ENCODE data around the gene ZNF195. TPM values are rescaled to one million over a fixed set of nuclear protein-coding genes. Genes with fewer than 3 reads are reported as not detected.

The ZNF195 gene
- total RNA-seq, 2 donors from 2014 or later = 7.8 to 9.6 TPM

DNA sequence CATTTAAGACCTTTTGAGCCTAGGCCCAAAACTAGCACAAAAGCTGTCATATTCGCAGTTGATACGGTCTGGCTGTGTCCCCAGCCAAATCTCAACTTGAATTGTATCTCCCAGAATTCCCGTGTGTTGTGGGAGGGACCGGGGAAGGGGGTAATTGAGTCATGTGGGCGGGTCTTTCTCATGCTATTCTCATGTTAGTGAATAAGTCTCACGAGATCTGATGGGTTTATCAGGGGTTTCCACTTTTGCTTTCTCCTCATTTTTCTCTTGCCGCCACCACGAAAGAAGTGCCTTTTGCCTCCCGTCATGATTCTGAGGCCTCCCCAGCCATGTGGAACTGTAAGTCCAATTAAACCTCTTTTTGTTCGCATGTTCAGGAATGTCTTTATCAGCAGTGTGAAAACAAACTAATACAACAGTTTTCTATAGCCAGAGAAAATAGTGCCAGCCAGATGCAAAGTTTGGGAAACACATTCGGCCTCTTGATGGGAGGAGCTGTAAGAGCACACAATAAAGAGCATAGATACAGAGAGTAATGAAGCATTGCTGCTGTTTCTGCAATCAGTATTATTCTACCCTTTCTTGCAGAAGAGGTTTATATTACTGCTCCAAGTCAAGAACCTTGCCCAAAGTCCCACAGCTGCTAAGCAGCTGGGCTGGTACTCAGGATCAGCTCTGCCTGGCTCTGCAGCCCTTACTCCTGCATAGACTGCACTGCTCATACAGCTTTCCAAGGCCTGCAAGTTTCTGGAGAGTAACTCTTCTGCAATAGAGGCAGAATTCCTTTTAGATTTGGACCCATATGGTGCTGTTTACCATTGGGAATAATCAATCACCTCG is 2.0 kb upstream of the ZNF195 start:
- TF ChIP-seq, protein P1, sequence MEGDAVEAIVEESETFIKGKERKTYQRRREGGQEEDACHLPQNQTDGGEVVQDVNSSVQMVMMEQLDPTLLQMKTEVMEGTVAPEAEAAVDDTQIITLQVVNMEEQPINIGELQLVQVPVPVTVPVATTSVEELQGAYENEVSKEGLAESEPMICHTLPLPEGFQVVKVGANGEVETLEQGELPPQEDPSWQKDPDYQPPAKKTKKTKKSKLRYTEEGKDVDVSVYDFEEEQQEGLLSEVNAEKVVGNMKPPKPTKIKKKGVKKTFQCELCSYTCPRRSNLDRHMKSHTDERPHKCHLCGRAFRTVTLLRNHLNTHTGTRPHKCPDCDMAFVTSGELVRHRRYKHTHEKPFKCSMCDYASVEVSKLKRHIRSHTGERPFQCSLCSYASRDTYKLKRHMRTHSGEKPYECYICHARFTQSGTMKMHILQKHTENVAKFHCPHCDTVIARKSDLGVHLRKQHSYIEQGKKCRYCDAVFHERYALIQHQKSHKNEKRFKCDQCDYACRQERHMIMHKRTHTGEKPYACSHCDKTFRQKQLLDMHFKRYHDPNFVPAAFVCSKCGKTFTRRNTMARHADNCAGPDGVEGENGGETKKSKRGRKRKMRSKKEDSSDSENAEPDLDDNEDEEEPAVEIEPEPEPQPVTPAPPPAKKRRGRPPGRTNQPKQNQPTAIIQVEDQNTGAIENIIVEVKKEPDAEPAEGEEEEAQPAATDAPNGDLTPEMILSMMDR (IDR thresholded peaks at IDR 0.05) = no peak
- Histone ChIP-seq H3K27ac (no peak overlapping the region), H3K4me1 (peaks cover 0 to 25% of the 10 kb centered on the region in 2 donors), H3K36me3 (no peaks in the 10 kb centered on the region), H3K9me3 (no peaks in the 10 kb centered on the region), H3K4me3 (no peak overlapping the region), H3K27me3 (no peaks in the 10 kb centered on the region)
- no peak for DNase-seq (ENCODE audit: low spot score)

DNA sequence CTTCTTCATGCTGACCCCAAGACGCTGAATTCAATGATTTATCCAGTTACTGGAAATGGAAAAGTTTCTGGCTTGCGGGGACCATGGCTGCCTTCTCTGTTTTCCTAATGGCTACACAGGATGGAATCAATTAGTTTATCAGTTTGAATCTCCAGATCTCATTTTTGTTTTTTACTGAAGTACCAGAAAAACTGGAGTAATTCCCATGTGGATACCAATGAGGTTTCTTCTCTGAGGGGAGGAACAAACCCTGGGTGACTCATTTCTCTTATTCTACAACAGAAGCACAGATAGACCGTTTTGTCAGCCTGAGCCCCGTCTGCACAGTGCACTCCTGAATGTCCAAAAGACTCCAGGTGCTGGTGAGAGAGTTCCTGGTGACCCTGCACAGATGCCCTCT is 3.4 kb downstream of the ZNF195 start:
- H3K27me3 ChIP-seq = no peaks in the 10 kb centered on the region
- peaks cover 11% of the 10 kb centered on the region for H3K36me3 ChIP-seq
- H3K27ac ChIP-seq = no peak overlapping the region
- peaks cover 0 to 25% of the 10 kb centered on the region in 2 donors for H3K4me1 ChIP-seq
- H3K4me3 ChIP-seq = no peak overlapping the region
- TF ChIP-seq, protein P1 (IDR thresholded peaks at IDR 0.05) = no peak
- no peaks in the 10 kb centered on the region for H3K9me3 ChIP-seq
- DNase-seq (ENCODE audit: low spot score) = no peak

DNA sequence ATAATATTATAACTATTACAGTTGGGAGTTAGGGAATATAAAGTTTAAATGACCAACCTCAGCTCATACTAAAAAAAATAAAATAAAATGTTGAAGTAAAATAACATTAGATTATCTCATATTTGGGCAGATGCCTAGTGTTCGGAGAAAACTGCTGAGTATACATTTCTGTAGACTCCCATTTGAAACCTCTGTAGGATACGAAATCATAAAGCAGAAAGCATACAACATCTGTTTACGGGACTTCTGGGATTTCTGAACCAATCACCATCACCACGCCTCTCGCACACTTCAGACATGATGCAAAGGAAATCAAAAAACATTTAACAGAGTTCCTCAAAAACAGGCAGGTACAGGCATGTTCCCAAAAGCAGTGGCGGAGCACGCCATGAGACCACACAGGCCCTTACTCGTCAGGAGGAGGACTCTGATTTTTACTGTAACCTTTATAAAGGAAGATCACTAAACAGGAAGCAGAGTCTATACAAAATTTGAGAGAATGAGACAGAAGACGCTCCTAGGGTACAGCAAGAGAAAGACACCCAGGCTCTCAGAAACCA is 8.6 kb downstream of the ZNF195 start:
- Histone ChIP-seq H3K27me3 (no peaks in the 10 kb centered on the region), H3K4me1 (no peaks in the 10 kb centered on the region), H3K27ac (no peak overlapping the region), H3K36me3 (peaks cover 62% of the 10 kb centered on the region), H3K4me3 (no peak overlapping the region), H3K9me3 (peaks cover 0 to 4% of the 10 kb centered on the region in 2 donors)
- TF ChIP-seq, protein P1 (IDR thresholded peaks at IDR 0.05) = no peak
- no peak for DNase-seq (ENCODE audit: low spot score)

DNA sequence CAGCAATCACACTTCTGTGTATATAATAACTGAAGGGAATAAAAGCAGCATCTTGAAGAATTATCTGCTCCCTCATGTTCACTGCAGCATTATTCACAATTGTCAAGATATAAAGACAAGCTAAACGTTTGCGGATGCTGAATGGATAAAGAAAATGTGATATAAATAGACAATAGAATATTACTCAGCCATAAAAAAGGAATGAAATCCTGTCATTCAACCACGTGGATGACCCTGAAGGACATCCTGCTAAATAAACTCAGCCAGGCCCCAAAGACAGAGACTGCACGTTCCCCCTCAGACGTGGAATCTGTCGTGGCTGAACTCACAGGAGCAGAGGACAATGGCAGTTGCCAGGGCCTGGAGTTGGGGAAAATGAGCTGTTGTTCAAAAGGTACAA is 9.6 kb downstream of the ZNF195 start:
- H3K36me3 ChIP-seq = peaks cover 72% of the 10 kb centered on the region

DNA sequence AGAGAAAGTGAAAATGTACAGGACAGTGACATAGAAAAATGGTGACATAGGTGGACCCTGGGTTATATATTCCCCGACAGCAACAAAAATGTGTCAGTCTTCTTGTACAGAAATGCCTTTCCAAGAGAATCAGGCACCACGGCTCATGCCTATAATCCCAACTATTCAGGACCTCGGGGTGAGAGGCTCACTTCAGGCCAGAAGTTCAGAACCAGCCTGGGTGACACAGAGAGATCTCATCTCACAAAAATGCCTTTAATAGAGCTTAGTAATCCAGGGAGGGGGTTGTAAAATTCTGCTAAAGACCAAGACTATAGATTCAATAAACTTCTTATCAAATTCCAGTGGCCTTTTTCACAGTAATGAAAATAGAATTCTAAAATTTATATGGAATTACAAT is 10.7 kb downstream of the ZNF195 start:
- no peaks in the 10 kb centered on the region for H3K27me3 ChIP-seq
- TF ChIP-seq, protein P1 (IDR thresholded peaks at IDR 0.05) = no peak
- H3K36me3 ChIP-seq = peaks cover 84% of the 10 kb centered on the region
- H3K27ac ChIP-seq = no peak overlapping the region
- H3K9me3 ChIP-seq = peaks cover 0 to 26% of the 10 kb centered on the region in 2 donors
- no peaks in the 10 kb centered on the region for H3K4me1 ChIP-seq
- H3K4me3 ChIP-seq = no peak overlapping the region
- no peak for DNase-seq (ENCODE audit: low spot score)

More for the DNA sequence above, 9.6 kb downstream of the ZNF195 start:
- no peaks in the 10 kb centered on the region for H3K27me3 ChIP-seq
- no peak for DNase-seq (ENCODE audit: low spot score)
- peaks cover 0 to 14% of the 10 kb centered on the region in 2 donors for H3K9me3 ChIP-seq
- no peaks in the 10 kb centered on the region for H3K4me1 ChIP-seq
- TF ChIP-seq, protein P1 (IDR thresholded peaks at IDR 0.05) = no peak
- H3K4me3 ChIP-seq = no peak overlapping the region
- no peak overlapping the region for H3K27ac ChIP-seq

Measured in right atrium auricular region (tissue), 2 donors.